Neural cell (in vitro differentiated cells): Measurements from ENCODE around the gene KRT12. TPM values are rescaled to one million over a fixed set of nuclear protein-coding genes. Genes with fewer than 3 reads are reported as not detected.

Experiments used
- H2AFZ ChIP-seq: fragments of 200-600, 300-800 bp; sonication (generic), shearing (Covaris generic); 2 replicates; pipeline ENCODE4 v1.6.0; 2014; ENCODE audit warnings: low read depth, mild to moderate bottlenecking, antibody characterized with exemption, low read length, moderate library complexity
- H3F3A ChIP-seq: fragments of 200-600 bp; shearing (Covaris generic); 2 replicates; pipeline ENCODE4 v1.6.1; 2016; ENCODE audit warnings: mild to moderate bottlenecking, moderate library complexity, mixed read lengths, antibody characterized with exemption, low read length; ENCODE audit not compliant: insufficient read depth, poor library complexity, severe bottlenecking
- H3K27ac ChIP-seq: fragments of 200-600, 300-800 bp; sonication (generic), shearing (Covaris generic); 2 replicates; pipeline ENCODE4 v1.5.1; 2014; ENCODE audit warnings: mild to moderate bottlenecking, low read length, moderate library complexity
- H3K27me3 ChIP-seq: fragments of 300-800, 200-600 bp; sonication (generic), shearing (Covaris generic); 2 replicates; pipeline ENCODE4 v1.6.0; 2014; ENCODE audit warnings: mild to moderate bottlenecking, low read depth, low read length, moderate library complexity; ENCODE audit not compliant: insufficient read depth
- H3K36me3 ChIP-seq: fragments of 300-800, 200-600 bp; sonication (generic), shearing (Covaris generic); 2 replicates; pipeline ENCODE4 v1.5.1; 2014; ENCODE audit warnings: mild to moderate bottlenecking, antibody characterized with exemption, low read length, moderate library complexity; ENCODE audit not compliant: insufficient read depth
- H3K4me2 ChIP-seq: fragments of 300-800, 200-600 bp; sonication (generic), shearing (Covaris generic); 2 replicates; pipeline ENCODE4 v1.6.0; 2014; ENCODE audit warnings: mild to moderate bottlenecking, low read length
- H3K4me3 ChIP-seq: fragments of 300-800, 200-600 bp; sonication (generic), shearing (Covaris generic); 2 replicates; pipeline ENCODE4 v1.5.1; 2014; ENCODE audit warnings: mild to moderate bottlenecking, low read length, moderate library complexity
- H3K79me2 ChIP-seq: fragments of 200-600 bp; shearing (Covaris generic); replicated peaks from 2 replicates; pipeline ENCODE4 v1.6.0; 2014; ENCODE audit warnings: mild to moderate bottlenecking, low read length, moderate library complexity; ENCODE audit not compliant: insufficient read depth
- H3K9ac ChIP-seq: fragments of 300-800, 200-600 bp; sonication (generic), shearing (Covaris generic); 2 replicates; pipeline ENCODE4 v1.6.1; 2016; ENCODE audit warnings: mild to moderate bottlenecking, low read length, mixed read lengths
- H3K9me2 ChIP-seq: fragments of 200-600 bp; shearing (Covaris generic); 2 replicates; pipeline ENCODE4 v1.6.1; 2016; ENCODE audit warnings: mild to moderate bottlenecking, low read length, mixed read lengths; ENCODE audit not compliant: insufficient read depth
- H3K9me3 ChIP-seq: fragments of 200-600, 300-800 bp; sonication (generic), shearing (Covaris generic); 2 replicates; pipeline ENCODE4 v1.6.1; 2016; ENCODE audit warnings: mild to moderate bottlenecking, mixed run types, low read length, moderate library complexity, mixed read lengths
- H4K20me1 ChIP-seq: fragments of 200-600 bp; shearing (Covaris generic); 2 replicates; pipeline ENCODE4 v1.6.1; 2016; ENCODE audit warnings: mild to moderate bottlenecking, mixed run types; ENCODE audit not compliant: insufficient read depth
- CTCF ChIP-seq: fragments of 450-650 bp; IDR thresholded peaks from 2 replicates; pipeline ENCODE4 v1.5.1; 2014; ENCODE audit warnings: antibody characterized with exemption, mild to moderate bottlenecking, moderate library complexity; ENCODE audit not compliant: poor library complexity, severe bottlenecking
- EP300 ChIP-seq: fragments of 450-650 bp; conservative IDR thresholded peaks from 2 replicates; pipeline ENCODE4 v1.6.1; 2014; ENCODE audit warnings: antibody characterized with exemption, mild to moderate bottlenecking, moderate library complexity; ENCODE audit not compliant: poor library complexity, severe bottlenecking
- EZH2 ChIP-seq: fragments of 200-600, 300-800 bp; shearing (Covaris generic), sonication (generic); IDR thresholded peaks from 2 replicates; pipeline ENCODE4 v1.6.1; 2014; ENCODE audit warnings: antibody characterized with exemption, low read length, borderline replicate concordance, mild to moderate bottlenecking; ENCODE audit not compliant: insufficient read depth, poor library complexity, severe bottlenecking
- MXI1 ChIP-seq: fragments of 450-650 bp; conservative IDR thresholded peaks from 2 replicates; pipeline ENCODE4 v1.6.1; 2014; ENCODE audit warnings: antibody characterized with exemption, mild to moderate bottlenecking; ENCODE audit not compliant: poor library complexity, severe bottlenecking
- POLR2AphosphoS5 ChIP-seq: IDR thresholded peaks from 2 replicates; pipeline ENCODE4 v1.6.1; 2012
- RAD21 ChIP-seq: fragments of 450-650 bp; conservative IDR thresholded peaks from 2 replicates; pipeline ENCODE4 v1.6.1; 2014; ENCODE audit warnings: antibody characterized with exemption, mild to moderate bottlenecking, moderate library complexity
- REST ChIP-seq: IDR thresholded peaks from 2 replicates; pipeline ENCODE4 v1.6.1; 2012; ENCODE audit warnings: borderline replicate concordance
- SMC3 ChIP-seq: fragments of 450-650 bp; conservative IDR thresholded peaks from 2 replicates; pipeline ENCODE4 v1.6.1; 2014; ENCODE audit warnings: antibody characterized with exemption, mild to moderate bottlenecking, moderate library complexity; ENCODE audit not compliant: poor library complexity
- TAF1 ChIP-seq: IDR thresholded peaks from 2 replicates; pipeline ENCODE4 v1.6.1; 2012; ENCODE audit warnings: low read depth
- polyA plus RNA-seq: library from polyadenylated mRNA; depleted of rRNA; stranded (reverse); fragments of >200 nt; gene quantifications from 2 replicates; pipeline ENCODE4 v1.2.3, GENCODE V29; 2014

KRT12 gene
- polyA plus RNA-seq, 1 donor from 2014 or later = not detected

- Histone ChIP-seq H3K4me2 (no peak overlapping the region), H3K36me3 (no peaks in the 10 kb centered on the region), H3K27ac (no peak overlapping the region), H3K9me2 (no peaks in the 10 kb centered on the region), H4K20me1 (no peaks in the 10 kb centered on the region), H3K9ac (no peak overlapping the region), H3K4me3 (no peak overlapping the region), H3K79me2 (no peaks in the 10 kb centered on the region), H2AFZ (no peak overlapping the region), H3K27me3 (no peaks in the 10 kb centered on the region), H3K9me3 (no peaks in the 10 kb centered on the region), H3F3A (no peaks in the 10 kb centered on the region)
- no peak for TF ChIP-seq MXI1
- TF ChIP-seq SMC3 = no peak
- TF ChIP-seq EP300 = no peak
- no peak for TF ChIP-seq CTCF
- no peak for TF ChIP-seq RAD21
- no peak for TF ChIP-seq TAF1
- TF ChIP-seq REST = no peak
- no peak for TF ChIP-seq EZH2
- no peak for TF ChIP-seq POLR2AphosphoS5
Observed at GRCh38 chr17:40832840-40833239, 34.2 kb downstream of the KRT12 start.

- Histone ChIP-seq H3F3A (no peaks in the 10 kb centered on the region), H3K79me2 (no peaks in the 10 kb centered on the region), H3K27me3 (no peaks in the 10 kb centered on the region), H3K9me2 (no peaks in the 10 kb centered on the region), H3K9ac (no peak overlapping the region), H2AFZ (no peak overlapping the region), H3K9me3 (no peaks in the 10 kb centered on the region), H3K4me3 (no peak overlapping the region), H4K20me1 (no peaks in the 10 kb centered on the region), H3K36me3 (no peaks in the 10 kb centered on the region), H3K27ac (no peak overlapping the region), H3K4me2 (no peak overlapping the region)
- TF ChIP-seq EP300 = no peak
- TF ChIP-seq RAD21 = no peak
- TF ChIP-seq TAF1 = no peak
- no peak for TF ChIP-seq EZH2
Observed at GRCh38 chr17:40830085-40830776, 36.8 kb downstream of the KRT12 start.
